ENCODE data around the gene SYCP2L.
A peak's percentile ranks its signal among the peaks of the same experiment; 100 is the strongest.
"Not testable (repeated sequence)": the region's sequence is repeated elsewhere in the genome, so short reads cannot be mapped to it uniquely, and the experiment has no call there.

Gene SYCP2L

DNA sequence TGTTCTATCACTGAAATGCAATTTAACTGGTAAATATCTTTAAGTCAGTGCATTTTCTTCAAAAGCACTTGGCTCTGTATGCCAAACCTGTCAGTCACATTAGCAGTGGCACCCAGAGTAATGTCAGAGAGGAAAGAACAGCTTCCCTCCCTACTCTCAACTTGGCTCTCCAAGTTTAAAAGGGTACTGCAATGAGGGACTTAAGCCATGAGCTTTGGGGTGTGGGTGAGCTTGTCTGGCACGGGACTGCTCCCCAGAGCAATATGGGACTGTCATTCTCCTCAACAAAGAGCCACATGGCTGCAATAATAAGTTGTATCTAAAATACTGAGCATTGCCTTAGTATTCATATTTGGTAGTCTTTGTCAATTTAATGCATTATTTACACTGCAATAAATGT is 9.0 kb upstream of the SYCP2L start:
- no peak for DNase-seq (ENCODE audit: low read depth in 2 of 2)

DNA sequence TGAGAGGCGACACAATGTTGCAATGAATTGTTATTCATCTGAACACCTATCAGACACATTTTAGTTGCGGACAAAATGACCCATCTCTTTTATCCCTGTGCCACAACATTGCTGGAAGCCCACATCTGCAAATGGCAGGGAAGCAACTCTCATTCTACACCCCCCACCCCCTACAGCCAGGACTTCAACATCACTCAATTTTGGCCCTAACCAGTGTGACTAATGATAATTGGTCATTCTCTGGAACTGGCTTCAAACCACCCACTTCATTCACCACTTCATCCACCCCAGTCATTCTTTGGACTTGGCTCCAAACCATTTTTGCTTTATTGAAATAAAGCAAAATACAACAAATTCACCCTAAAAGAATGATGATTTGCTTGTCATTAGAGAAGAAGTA is 6.5 kb upstream of the SYCP2L start:
- DNase-seq (ENCODE audit: low read depth in 2 of 2): no peak

DNA sequence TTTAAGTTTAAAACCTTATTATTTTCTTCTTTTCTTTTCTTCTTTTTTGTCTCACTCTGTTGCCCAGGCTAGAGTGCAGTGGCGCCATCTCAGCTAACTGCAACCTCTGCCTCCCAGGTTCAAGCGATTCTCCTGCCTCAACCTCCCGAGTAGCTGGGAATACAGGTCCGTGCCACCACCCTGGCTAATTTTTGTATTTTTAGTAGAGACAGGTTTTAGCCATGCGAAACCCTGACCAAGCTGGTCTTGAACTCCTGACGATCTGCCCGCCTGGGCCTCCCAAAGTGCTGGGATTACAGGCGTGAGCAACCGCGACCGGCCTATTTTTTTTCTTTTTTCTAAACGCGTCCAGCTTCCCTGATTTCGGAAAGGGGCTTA is 4.6 kb upstream of the SYCP2L start:
- not testable (repeated sequence) for DNase-seq (ENCODE audit: low read depth in 2 of 2)

DNA sequence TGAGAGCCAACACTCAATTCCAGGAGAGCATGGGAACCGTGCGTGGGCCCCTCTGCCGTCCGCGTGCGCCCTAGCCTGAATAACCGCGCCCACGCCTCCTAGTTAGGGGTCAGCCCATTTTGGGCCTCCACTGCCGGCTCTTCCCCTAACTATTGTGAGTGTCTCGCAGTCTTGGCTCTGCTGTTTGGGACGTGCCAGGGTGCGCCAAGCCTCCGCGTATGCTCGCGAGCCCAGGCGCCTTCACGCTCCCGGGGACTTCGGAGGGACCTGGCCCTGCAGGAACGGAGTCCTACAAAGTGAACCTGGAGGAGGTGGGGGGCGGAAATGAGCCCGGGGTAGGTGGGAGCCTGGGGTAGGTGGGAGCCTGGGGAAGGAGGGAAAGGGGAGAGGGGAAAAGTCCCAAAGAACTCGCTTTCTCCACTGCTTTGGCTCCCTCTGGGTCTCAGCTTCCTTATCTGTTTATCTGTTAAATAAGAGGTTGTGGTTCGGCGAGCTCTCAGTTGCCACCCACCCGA is 4.1 kb upstream of the SYCP2L start:
- no peak for DNase-seq (ENCODE audit: low read depth in 2 of 2)

DNA sequence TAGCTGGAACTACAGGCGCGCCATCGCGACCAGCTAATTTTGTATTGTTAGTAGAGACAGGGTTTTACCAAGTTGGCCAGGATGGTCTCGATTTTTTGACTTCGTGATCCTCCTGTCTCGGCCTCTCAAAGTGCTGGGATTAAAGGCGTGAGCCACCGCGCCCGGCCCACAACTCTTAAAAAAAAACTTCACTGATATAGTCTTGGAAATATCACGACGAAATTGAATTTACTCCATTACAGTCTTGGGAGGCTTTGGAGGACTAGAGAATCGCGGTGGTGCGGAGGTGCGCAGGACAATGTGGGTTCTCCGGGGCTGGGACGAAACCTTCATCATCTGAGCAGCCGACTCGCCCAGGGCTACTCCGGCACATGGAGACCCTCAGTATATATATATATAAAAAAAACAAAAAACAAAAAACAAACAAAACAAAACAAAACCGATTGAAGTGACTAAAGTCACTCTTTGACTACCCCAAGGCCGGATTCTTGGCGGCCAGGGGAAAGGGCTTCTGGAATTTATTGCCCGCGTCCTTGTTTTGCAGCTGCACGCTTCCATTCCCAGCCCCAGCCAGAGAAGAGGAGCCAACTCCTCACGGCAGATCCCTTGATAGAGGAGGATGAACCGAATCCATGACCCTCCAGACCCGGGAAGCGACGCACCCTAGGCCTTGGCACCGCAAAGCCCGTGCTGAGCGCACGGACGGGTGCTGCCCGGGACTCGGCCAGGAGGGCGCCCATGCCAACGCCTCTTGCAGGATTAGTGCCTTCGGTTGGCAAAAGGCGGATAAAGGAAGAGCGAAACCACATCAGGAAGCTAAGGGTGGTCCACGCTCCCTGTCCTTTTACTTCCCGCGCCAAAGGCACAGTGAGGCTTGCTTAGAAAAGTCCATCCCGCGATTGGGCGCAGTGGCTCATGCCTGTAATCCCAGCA is 3.3 kb upstream of the SYCP2L start:
- no peak for DNase-seq (ENCODE audit: low read depth in 2 of 2)

DNA sequence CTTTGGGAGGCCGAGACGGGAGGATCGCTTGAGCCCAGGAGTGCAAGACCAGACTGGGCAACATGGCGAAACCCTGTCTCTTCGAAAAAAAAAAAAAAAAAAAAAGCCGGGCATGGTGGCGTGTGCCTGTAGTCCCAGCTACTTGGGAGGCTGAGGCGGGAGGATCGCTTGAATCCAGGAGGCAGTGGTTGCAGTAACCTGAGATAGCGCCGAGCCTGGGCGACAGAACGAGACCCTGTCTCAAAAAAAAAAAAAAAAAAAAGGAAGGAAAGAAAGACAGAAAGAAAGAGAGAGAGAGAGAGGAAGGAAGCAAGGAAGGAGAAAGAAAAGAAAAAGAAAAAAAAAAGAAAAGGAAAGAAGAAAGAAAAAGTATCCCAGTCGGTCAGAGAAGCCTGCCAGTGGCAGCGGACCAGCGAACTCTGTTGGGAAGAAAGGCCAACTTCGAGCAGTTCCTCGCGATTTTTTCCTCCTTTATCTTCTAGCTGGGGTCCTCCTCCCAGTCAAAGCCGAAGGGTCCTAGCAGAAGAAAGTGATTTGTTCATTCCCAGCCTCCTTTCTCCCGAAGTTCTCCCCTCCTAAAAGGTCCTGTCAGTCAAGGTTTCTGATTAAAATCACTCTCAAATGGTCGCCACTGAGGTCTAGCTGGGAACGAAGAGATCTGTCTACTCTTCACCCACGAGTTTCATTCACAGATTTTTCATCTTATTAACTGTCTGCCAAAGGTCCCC is 2.4 kb upstream of the SYCP2L start:
- DNase-seq (ENCODE audit: low read depth in 2 of 2): no peak

DNA sequence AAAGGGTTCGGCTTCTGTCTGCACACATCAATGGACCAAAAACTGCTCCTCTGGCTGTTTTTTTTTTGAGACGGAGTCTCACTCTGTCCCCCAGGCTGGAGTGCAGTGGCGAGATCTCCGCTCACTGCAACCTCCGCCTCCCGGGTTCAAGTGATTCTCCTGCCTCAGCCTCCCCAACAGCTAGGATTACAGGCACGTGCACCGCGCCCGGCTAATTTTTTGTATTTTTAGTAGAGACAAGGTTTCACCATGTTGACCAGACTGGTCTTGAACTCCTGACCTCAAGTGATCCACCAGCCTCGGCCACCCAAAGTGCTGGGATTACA is 524 bp upstream of the SYCP2L start:
- DNase-seq (ENCODE audit: low read depth in 2 of 2): not testable (repeated sequence)

DNA sequence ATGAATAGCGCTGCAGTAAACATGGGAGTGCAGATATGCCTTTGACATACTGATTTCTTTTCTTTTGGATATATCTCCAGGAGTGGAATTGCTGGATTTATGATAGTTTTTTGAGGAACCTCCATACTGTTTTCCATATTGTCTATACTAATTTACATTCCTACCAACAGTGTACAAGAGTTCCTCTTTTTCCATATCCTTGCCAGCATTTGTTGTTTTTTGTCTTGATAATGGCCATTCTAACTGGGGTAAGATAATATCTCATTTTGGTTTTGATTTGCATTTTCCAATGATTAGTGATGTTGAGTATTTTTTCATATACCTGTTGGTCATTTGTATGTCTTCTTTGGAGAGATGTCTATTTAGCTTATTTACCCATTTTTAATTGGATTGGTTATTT is 3.3 kb downstream of the SYCP2L start:
- no peak for DNase-seq (ENCODE audit: low read depth in 2 of 2)

DNA sequence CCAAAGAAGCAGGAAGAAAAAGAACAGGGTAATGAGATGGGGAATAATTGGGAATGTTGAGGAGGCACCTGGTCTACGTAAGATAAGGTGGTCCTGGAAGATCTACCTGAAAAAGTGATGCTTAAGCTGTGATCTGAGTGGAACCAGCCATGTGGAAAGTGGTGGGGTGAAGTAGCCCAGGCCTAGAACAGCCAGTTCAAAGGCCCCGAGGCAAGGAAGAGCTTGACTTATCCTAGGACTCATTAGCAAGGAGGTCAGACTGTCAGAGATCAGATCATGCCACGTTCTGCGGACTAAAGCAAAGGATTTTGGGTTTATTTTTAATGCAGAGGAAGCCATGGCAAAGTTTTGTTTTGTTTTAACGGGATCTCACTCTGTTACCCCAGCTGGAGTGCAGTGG is 5.1 kb downstream of the SYCP2L start:
- DNase-seq (ENCODE audit: low read depth in 2 of 2): no peak

DNA sequence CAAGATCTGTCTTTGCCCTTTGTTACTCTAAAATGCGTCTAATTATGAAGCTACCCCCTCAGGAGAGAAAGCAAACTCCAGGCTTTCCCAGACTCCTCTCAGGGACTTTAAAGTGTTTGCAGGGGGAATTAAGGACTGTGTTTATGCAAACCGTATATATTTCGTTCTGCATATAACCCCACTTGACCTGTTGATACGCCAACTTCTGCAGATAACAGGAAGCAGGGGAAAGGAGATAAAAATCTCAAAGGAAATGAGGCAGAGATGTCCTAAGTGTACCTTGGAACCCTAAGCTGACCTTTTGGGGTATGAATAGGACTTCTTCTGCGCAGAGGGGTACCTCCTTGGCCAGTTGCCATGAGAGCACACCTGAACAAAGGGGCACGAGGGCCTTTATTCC is 8.1 kb downstream of the SYCP2L start:
- DNase-seq (ENCODE audit: low read depth in 2 of 2): no peak

DNA sequence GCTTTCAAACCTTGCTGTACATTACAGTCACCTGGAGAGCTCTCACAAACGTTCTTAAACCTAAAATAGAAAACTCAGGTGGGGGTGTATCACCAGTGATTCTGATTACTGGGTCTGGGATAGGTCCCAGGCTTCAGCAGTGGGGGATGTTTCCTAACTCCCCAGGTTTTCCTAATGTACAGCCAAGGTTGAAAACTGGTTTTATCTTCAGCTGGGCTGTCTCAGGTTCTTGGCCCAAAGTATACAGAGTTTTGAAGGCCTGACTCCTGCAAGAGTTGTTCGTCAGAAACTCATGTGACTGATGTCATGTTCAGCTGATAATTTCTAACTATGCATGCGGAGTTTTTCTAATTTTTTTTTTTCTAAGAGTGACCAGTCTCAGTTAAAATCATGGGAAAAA is 9.8 kb downstream of the SYCP2L start:
- DNase-seq (ENCODE audit: low read depth in 2 of 2): no peak

DNA sequence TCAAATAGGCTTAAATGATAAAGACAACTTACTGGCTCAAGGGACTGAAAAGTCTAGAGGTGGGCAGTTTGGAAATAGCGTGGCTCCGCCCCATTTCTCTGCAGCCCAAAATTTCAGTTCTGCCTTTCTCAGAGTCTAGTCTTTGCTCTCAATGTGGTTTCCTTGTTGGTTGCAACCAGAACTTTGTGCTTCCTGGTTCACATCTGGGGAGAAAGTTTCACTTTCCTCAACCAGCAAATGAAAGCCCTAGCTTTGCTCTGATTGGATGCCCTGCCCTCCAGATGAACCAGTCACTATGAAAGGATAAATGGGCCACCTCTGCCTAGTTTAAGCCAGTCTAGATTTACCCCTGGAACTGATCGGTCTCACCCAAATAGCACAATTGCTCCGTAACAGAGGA is 14.9 kb downstream of the SYCP2L start:
- DNase-seq (ENCODE audit: low read depth in 2 of 2): no peak

DNA sequence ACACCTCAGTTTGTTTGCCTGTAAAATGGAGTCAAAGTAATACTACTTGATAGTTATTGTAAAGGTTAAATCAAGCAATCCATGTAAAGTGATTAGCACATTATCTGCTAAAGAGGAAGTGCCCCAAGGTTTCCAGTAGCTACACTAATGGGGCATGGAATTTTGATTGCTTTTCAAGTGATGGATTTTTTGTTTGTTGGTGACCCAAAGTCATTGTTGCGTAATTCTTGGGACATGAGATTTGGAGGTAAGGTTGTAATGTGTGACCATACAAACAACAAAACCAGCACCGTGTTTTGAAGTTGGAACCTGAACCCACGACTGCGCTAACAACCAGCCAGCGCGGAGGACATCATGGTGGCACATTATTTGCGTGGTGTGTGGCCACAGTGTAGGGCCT is 17.2 kb downstream of the SYCP2L start:
- DNase-seq (ENCODE audit: low read depth in 2 of 2): no peak

DNA sequence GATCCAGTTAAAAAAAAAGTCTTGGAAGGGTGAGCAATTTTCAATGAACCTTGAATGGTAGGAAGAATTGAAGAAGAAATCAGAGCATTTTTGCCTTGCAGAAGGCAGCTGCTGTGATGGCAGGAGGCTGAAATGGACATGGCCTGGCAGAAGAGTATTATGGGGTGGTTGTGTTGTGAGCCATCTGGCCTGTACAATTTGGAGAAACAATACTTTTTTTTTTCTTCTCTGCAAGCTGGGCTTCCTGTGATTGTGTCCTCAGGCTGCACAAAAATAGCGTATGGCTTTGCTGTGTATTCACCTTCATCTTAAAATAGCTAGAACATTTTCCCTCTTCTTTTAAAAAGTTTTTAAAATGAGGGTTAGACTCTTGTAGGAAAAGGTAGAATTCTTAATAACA is 21.4 kb downstream of the SYCP2L start:
- DNase-seq (ENCODE audit: low read depth in 2 of 2): no peak

DNA sequence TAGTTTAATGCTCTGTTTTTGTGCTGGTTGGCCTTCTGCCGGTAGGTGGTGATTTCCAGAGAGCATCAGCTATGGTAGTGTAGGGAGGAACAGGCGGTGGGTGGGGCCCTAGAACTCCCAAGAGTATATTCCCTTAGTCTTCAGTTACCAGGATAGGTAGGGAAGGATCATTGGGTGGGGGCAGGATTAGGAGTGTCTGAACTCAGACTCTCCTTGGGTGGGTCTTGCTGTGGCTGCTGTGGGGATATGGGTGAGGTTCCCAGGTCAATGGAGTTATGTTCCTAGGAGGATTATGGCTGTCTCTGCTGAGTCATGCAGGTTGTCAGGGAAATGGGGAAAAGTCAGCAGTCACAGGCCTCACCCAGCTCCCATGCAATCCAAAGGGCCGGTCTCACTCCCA is 32.7 kb downstream of the SYCP2L start:
- not testable (repeated sequence) for DNase-seq (ENCODE audit: low read depth in 2 of 2)

DNA sequence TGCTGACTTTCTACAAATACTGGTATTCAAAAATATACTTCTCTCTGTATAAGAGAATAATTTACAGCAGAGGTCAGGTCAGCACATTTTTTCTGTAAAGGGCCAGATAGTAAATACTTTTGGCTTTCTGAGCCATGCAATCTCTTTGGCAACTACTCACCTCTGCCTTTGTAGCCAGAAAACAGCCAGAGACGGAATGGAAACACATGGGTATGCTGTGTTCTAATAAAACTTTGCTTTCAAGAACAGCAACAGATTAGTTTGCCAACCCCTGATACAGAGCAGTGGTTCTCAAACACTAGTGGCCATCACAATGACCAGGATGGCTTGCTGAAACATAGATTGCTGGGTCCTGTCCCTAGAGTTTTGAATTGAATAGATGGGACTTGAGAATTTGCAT is 46.3 kb downstream of the SYCP2L start:
- no peak for DNase-seq (ENCODE audit: low read depth in 2 of 2)

DNA sequence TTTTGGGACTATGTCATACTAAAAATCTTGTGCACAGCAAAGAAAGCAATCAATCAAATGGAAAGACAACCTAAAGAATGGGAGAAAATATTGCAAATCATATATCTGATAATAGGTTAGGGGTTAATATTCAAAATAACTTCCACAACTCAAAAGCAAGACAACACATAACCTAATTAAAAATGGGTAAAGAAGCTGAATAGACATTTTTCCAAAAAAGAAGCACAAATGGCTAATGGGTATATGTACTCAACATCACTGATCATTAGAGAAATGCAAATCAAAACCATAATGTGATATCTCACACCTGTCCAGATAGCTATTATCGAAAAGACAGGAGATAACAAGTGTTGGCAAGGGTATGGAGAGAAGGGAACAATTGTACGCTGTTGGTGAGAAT is 53.0 kb downstream of the SYCP2L start:
- DNase-seq (ENCODE audit: low read depth in 2 of 2): no peak

DNA sequence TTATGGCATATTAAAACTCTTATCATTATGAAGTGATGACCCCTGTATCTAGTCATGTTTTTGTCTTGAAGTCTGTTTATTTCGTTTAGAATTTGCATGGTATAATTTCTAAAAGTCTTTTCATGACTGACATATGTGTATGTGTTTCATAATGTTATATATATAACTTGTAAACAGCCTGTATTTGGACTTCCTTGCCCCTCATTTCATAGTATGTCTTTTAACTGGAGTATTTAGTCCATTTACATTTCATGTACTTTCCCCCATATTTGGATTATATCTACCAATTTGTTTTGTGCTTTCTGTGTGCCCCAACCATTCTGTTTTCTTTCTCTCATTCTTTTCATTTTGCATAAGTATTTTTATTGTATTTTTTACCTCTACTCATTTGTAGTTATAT is 59.0 kb downstream of the SYCP2L start:
- no peak for DNase-seq (ENCODE audit: low read depth in 2 of 2)

DNA sequence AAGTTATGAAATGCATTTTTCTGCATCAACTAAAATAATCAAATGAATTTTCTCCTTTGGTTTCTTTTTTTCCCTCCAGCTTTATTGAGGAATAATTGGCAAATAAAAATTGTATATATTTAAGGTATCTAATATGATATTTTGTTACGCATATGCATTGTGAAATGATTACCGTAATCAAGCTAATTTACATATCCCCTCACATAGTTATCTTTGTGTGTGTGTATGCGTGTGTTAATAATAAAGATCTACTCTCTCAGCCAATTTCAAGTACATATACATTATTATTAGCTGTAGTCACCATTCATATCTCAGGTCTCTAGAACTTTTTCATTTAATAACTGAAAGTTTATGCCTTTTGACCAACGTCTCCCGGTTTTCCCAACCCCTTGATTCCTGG is 61.1 kb downstream of the SYCP2L start:
- no peak for DNase-seq (ENCODE audit: low read depth in 2 of 2)

DNA sequence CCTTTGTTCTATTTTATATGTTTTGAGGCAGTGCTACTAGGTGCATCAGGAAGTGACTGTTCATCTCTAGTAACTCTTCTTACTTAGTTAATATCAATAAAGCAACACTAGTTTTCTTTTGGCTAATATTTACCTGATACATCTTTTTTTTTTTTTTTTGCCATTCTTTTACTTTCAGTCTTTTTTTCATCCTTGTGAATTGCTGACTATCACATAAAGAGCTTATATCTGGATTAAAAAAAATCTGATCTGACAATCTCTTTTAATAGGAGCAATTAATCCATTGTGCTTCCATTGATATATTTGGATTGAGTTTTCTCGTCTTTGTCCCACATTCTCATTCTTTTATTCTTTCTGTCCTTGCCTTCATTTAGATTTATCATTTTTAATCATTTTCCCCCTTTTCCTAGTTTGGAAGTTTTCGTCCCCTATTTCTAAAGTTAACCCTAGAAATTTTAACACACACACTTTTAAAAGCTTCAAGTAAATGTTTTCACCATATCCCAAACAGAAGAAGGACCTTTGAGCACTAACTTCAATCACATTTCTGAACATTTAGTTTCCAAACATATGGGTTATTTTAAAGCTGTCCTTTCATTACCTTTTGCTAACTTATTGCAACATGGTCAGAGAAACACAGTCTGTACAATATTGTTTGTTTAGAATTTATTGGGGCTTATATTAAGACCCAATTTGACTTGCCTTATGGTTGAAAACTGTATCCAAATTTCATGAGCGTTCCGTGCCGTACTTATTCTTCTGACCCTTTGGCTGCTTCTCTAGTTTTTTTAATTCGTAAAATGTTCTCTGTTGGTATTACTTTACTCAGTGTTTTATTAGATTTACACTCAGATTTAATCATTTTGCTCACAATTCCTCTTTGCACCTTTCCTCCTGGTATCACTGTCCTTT is 63.0 kb downstream of the SYCP2L start:
- DNase-seq (ENCODE audit: low read depth in 2 of 2): no peak

DNA sequence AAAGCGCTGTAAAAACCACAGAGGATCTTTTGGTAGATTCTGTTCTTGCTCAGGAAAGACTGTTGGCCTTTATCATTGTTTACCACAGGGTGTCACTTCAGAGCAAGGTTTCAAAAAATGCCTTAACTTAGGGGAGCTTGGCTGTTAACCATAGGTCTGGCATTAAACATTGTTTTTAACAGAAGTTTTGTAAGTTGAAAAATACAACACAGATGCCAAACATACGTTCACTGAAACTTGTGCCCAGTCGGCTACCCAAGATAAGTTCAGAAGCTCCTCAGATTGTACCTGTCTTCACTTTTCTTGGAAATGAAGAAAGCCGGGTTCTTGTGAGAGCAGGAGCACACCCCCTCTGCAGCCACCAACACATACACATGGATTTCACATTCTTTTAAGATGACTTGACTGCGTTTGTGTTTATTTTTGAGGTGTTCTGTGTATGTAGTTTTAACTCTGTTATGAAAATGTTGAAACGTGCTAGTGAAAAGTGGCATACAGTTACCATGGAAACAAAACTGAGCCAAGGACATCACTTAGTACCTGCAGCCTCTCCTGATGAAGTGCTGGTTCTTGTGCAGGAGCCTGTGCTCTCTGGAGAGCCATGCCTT is 64.9 kb downstream of the SYCP2L start:
- no peak for DNase-seq (ENCODE audit: low read depth in 2 of 2)

DNA sequence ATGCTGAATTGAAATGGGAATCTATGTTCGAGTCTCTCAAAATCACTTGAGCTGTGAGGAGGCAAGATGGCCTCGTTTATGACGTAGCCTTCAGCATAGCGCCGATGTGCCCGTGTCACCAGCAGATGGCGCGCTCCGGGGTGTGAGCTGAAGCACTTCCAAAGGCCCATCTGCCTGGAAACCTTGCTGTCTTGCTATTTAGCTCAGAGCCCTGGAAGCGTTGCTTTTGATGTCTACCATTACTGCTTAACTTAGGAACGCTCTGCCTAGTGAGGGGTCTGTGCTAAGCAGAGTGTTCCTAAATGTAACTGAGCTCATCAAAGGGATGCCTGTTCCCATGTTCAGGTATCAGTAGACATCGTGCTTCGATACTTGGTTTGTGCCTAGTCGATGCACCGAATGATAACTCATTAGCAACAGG is 67.7 kb downstream of the SYCP2L start:
- DNase-seq (ENCODE audit: low read depth in 2 of 2): peak; percentile 4 to 16
